Measurements from ENCODE around the gene BASP1.

The BASP1 gene

DNA sequence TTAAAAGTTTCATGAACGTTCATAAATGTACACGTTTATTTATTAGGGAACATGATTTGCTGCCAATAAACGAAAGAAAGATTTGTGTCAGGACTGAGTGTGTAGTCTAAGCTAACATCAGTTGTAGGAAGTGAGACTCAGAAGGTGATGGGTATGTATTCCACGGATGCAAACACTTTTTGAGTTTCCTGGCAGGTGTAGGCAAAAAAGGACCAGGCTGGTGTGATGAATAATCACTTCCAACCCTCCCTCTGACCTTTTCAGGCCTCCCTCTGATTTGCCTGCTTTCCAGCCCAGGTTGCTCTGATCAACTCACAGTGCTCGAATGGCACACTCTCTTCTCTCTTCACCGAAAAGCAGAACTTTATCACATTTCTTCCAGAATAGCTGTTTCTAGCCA, 51.8 kb downstream of the BASP1 start:
- H3K27ac ChIP-seq: no peak overlapping the region
- TF ChIP-seq, protein P1, sequence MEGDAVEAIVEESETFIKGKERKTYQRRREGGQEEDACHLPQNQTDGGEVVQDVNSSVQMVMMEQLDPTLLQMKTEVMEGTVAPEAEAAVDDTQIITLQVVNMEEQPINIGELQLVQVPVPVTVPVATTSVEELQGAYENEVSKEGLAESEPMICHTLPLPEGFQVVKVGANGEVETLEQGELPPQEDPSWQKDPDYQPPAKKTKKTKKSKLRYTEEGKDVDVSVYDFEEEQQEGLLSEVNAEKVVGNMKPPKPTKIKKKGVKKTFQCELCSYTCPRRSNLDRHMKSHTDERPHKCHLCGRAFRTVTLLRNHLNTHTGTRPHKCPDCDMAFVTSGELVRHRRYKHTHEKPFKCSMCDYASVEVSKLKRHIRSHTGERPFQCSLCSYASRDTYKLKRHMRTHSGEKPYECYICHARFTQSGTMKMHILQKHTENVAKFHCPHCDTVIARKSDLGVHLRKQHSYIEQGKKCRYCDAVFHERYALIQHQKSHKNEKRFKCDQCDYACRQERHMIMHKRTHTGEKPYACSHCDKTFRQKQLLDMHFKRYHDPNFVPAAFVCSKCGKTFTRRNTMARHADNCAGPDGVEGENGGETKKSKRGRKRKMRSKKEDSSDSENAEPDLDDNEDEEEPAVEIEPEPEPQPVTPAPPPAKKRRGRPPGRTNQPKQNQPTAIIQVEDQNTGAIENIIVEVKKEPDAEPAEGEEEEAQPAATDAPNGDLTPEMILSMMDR (conservative IDR thresholded peaks at IDR 0.05): no peak
- TF ChIP-seq ZFX (IDR thresholded peaks at IDR 0.05): no peak

DNA sequence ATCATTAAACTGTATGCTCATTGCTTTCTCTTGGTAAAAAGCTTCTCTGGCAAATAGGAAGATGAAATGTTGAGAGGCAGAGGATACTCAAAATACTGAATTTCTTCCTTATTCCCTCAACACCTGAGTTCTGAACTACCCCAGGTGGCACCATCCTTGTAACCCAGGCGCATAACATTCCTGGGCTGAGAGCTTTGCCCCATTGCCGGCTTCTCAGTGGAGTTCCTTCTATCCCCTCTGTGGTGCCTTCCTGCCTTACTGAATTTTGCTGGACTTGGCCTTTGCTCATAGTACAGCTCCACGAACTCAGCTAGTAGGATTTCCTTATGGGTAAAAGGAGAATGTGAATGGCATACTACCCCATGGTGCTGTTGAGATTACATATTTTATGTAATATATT, 54.7 kb downstream of the BASP1 start:
- H3K27ac ChIP-seq: no peak overlapping the region
- TF ChIP-seq, protein P1 (conservative IDR thresholded peaks at IDR 0.05): no peak
- TF ChIP-seq ZFX (IDR thresholded peaks at IDR 0.05): no peak

DNA sequence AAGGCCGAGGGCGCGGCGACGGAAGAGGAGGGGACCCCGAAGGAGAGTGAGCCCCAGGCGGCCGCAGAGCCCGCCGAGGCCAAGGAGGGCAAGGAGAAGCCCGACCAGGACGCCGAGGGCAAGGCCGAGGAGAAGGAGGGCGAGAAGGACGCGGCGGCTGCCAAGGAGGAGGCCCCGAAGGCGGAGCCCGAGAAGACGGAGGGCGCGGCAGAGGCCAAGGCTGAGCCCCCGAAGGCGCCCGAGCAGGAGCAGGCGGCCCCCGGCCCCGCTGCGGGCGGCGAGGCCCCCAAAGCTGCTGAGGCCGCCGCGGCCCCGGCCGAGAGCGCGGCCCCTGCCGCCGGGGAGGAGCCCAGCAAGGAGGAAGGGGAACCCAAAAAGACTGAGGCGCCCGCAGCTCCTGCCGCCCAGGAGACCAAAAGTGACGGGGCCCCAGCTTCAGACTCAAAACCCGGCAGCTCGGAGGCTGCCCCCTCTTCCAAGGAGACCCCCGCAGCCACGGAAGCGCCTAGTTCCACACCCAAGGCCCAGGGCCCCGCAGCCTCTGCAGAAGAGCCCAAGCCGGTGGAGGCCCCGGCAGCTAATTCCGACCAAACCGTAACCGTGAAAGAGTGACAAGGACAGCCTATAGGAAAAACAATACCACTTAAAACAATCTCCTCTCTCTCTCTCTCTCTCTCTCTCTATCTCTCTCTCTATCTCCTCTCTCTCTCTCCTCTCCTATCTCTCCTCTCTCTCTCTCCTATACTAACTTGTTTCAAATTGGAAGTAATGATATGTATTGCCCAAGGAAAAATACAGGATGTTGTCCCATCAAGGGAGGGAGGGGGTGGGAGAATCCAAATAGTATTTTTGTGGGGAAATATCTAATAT, 58.1 kb downstream of the BASP1 start:
- TF ChIP-seq, protein P1 (conservative IDR thresholded peaks at IDR 0.05): no peak
- TF ChIP-seq ZFX (IDR thresholded peaks at IDR 0.05): no peak
- no peak overlapping the region for H3K27ac ChIP-seq

DNA sequence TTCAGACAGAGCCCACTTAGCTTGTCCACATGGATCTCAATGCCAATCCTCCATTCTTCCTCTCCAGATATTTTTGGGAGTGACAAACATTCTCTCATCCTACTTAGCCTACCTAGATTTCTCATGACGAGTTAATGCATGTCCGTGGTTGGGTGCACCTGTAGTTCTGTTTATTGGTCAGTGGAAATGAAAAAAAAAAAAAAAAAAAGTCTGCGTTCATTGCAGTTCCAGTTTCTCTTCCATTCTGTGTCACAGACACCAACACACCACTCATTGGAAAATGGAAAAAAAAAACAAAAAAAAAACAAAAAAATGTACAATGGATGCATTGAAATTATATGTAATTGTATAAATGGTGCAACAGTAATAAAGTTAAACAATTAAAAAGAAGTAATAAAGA, 59.0 kb downstream of the BASP1 start:
- TF ChIP-seq, protein P1 (conservative IDR thresholded peaks at IDR 0.05): no peak
- no peak for TF ChIP-seq ZFX (IDR thresholded peaks at IDR 0.05)
- H3K27ac ChIP-seq: no peak overlapping the region

DNA sequence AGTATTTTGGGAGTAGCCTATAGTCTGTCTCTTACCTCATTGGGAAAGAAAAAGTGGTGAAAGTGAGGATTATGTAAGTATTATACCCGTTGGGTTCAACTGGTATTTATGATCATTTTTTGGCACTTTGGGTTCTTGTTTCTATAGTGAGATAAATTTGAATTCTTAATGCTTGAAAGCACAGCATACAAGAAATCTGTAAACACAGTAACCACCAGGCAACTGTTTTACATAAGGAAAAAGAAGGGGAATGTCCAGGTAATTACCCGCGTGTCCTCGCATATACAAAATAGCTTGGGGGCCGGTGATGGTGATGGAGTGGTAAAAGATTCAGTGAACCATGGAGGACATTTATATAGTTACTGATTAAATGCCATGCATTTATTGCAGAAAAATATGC, 60.5 kb downstream of the BASP1 start:
- no peak overlapping the region for H3K27ac ChIP-seq
- TF ChIP-seq, protein P1 (conservative IDR thresholded peaks at IDR 0.05): no peak

DNA sequence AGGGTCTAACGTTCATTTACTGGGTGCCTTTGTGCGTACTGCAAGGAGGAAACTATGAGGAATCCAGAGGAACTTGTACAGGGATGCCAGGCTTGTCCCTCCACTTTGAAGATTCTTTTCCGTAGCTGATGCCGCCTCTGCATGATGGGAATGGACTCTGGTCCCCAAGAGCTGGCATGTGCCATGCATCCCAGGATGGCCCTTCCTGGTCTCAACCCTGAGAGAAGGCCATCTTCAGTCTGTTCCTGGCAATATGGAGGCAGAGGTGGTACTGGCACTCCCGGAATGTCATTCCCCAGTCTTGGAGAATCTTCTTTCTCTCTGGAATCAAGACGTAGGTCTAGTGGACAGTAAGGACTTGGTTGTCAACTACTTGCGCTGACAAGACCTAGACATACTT, 61.5 kb downstream of the BASP1 start:
- TF ChIP-seq, protein P1 (conservative IDR thresholded peaks at IDR 0.05): no peak
- H3K27ac ChIP-seq: no peak overlapping the region

DNA sequence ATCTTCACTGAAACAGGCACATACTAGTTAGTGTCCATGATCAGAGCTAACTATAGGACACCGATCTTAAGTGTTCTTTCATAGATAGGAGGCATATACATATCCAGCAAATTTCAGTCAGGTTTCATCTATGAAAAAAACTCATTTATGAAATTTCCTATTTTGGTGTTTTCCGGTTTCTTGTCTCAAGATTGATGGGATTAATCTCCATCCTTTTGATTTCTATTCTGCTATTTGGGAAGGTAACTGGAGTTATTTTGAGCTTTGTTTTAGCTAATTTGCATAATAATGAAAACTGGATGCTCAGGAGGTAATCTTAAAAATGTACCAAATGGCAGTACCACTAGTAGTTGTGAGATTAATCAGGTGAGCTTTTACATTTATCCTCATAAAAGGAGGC, 62.1 kb downstream of the BASP1 start:
- H3K27ac ChIP-seq: no peak overlapping the region
- TF ChIP-seq ZFX (IDR thresholded peaks at IDR 0.05): no peak
- TF ChIP-seq, protein P1 (conservative IDR thresholded peaks at IDR 0.05): no peak

All from C4-2B (cell line).